Measurements from ENCODE around the gene GZMM. TPM values are rescaled to one million over a fixed set of nuclear protein-coding genes. Genes with fewer than 3 reads are reported as not detected.
A peak's percentile ranks its signal among the peaks of the same experiment; 100 is the strongest.

The GZMM gene
- total and polyA plus RNA-seq, 2 experiments from 2014 or later, result not detected

GRCh38 chr19:566844-567243 lies 23.0 kb downstream of the GZMM start:
- 73 to 80% methylated on average over 13 to 16 of the region's 16 CpGs for WGBS, 2 experiments (ENCODE audit: low coverage in 1 of 2, low lambda C conversion rate in 2 of 2, missing lambda C conversion rate in 2 of 2)
- no peak for TF ChIP-seq EZH2 (IDR thresholded peaks at IDR 0.05; ENCODE audit: insufficient read depth, poor library complexity, severe bottlenecking)
- no peak for TF ChIP-seq EZH2phosphoT487 (IDR thresholded peaks at IDR 0.05; ENCODE audit: insufficient read depth, low read depth)
- no peaks in the 10 kb centered on the region for H3K79me2 ChIP-seq (ENCODE audit: insufficient read depth)
- no peaks in the 10 kb centered on the region for H4K20me1 ChIP-seq (ENCODE audit: insufficient read depth)
- no peak overlapping the region for H3K4me3 ChIP-seq
- H3K27ac ChIP-seq, result no peak overlapping the region
- H2AFZ ChIP-seq, result no peak overlapping the region
- H3K4me1 ChIP-seq (ENCODE audit: insufficient read depth), result 0 out of 2 replicates have a peak, but pooled peaks cover 3% of the 10 kb centered on the region
- H3K9me2 ChIP-seq (ENCODE audit: insufficient read depth), result no peaks in the 10 kb centered on the region
- no peak overlapping the region for H3K9ac ChIP-seq
- no peaks in the 10 kb centered on the region for H3K36me3 ChIP-seq (ENCODE audit: low read depth)
- H3K9me3 ChIP-seq (ENCODE audit: low read depth), result no peaks in the 10 kb centered on the region
- in situ Hi-C loops (cut with MboI), result no loop called here
- no peaks in the 10 kb centered on the region for H3K27me3 ChIP-seq (replicated peaks; ENCODE audit: insufficient read depth)
- DNase-seq, result no peak
- no peak overlapping the region for H3K4me2 ChIP-seq (ENCODE audit: unreplicated experiment)
- peaks cover 4% of the 10 kb centered on the region; the same call in 1 of the 2 replicates for H3F3A ChIP-seq (ENCODE audit: insufficient read depth)

GRCh38 chr19:567296-567900 lies 23.5 kb downstream of the GZMM start:
- DNase-seq, result no peak
- no peak overlapping the region for H3K27ac ChIP-seq
- TF ChIP-seq EZH2phosphoT487 (IDR thresholded peaks at IDR 0.05; ENCODE audit: insufficient read depth, low read depth), result no peak
- TF ChIP-seq EZH2 (IDR thresholded peaks at IDR 0.05; ENCODE audit: insufficient read depth, poor library complexity, severe bottlenecking), result no peak
- no peak overlapping the region for H3K4me3 ChIP-seq
- no peaks in the 10 kb centered on the region for H3K79me2 ChIP-seq (ENCODE audit: insufficient read depth)
- H3K4me1 ChIP-seq (ENCODE audit: insufficient read depth), result 0 out of 2 replicates have a peak, but pooled peaks cover 3% of the 10 kb centered on the region
- no peaks in the 10 kb centered on the region for H3K9me2 ChIP-seq (ENCODE audit: insufficient read depth)
- no peaks in the 10 kb centered on the region for H4K20me1 ChIP-seq (ENCODE audit: insufficient read depth)
- H2AFZ ChIP-seq, result no peak overlapping the region
- WGBS, 2 experiments (ENCODE audit: low coverage in 1 of 2, low lambda C conversion rate in 2 of 2, missing lambda C conversion rate in 2 of 2), result 87 to 88% methylated on average over 21 to 22 of the region's 22 CpGs
- no peak overlapping the region for H3K9ac ChIP-seq
- no peaks in the 10 kb centered on the region for H3K9me3 ChIP-seq (ENCODE audit: low read depth)
- peaks cover 4% of the 10 kb centered on the region; the same call in 1 of the 2 replicates for H3F3A ChIP-seq (ENCODE audit: insufficient read depth)
- H3K36me3 ChIP-seq (ENCODE audit: low read depth), result no peaks in the 10 kb centered on the region
- no peak overlapping the region for H3K4me2 ChIP-seq (ENCODE audit: unreplicated experiment)
- in situ Hi-C loops (cut with MboI), result no loop called here
- no peaks in the 10 kb centered on the region for H3K27me3 ChIP-seq (replicated peaks; ENCODE audit: insufficient read depth)

- Histone ChIP-seq H3K4me1 (ENCODE audit: insufficient read depth) (peaks cover 15% of the 10 kb centered on the region), H3K27me3 (replicated peaks; ENCODE audit: insufficient read depth) (no peaks in the 10 kb centered on the region), H2AFZ (no peak overlapping the region), H3K9me3 (ENCODE audit: low read depth) (no peaks in the 10 kb centered on the region), H3K79me2 (ENCODE audit: insufficient read depth) (peaks cover 29% of the 10 kb centered on the region), H3K9me2 (ENCODE audit: insufficient read depth) (no peaks in the 10 kb centered on the region), H3K4me2 (ENCODE audit: unreplicated experiment) (no peak overlapping the region), H3F3A (ENCODE audit: insufficient read depth) (peaks cover 4% of the 10 kb centered on the region; the same call in 1 of the 2 replicates), H3K36me3 (ENCODE audit: low read depth) (no peaks in the 10 kb centered on the region), H3K27ac (no peak overlapping the region), H3K9ac (no peak overlapping the region), H4K20me1 (ENCODE audit: insufficient read depth) (no peaks in the 10 kb centered on the region), H3K4me3 (no peak overlapping the region)
- DNase-seq, result no peak
- in situ Hi-C loops (cut with MboI), result no loop called here
- 64 to 72% methylated on average over 15 to 22 of the region's 25 CpGs for WGBS, 2 experiments (ENCODE audit: low coverage in 1 of 2, low lambda C conversion rate in 2 of 2, missing lambda C conversion rate in 2 of 2)
- TF ChIP-seq EZH2phosphoT487 (IDR thresholded peaks at IDR 0.05; ENCODE audit: insufficient read depth, low read depth) (no peak), EZH2 (IDR thresholded peaks at IDR 0.05; ENCODE audit: insufficient read depth, poor library complexity, severe bottlenecking) (no peak)
These were observed 26.4 kb downstream of the GZMM start for GRCh38 chr19:570251-570686.

- Histone ChIP-seq H3K9me2 (ENCODE audit: insufficient read depth) (no peaks in the 10 kb centered on the region), H3K4me2 (ENCODE audit: unreplicated experiment) (peak overlapping the region; percentile 98), H3K9me3 (ENCODE audit: low read depth) (no peaks in the 10 kb centered on the region), H3K9ac (peak overlapping the region; percentile 74), H3F3A (ENCODE audit: insufficient read depth) (peaks cover 4% of the 10 kb centered on the region; the same call in 1 of the 2 replicates), H3K27me3 (replicated peaks; ENCODE audit: insufficient read depth) (no peaks in the 10 kb centered on the region), H3K27ac (peak overlapping the region; percentile 75), H2AFZ (peak overlapping the region; percentile 88), H3K4me1 (ENCODE audit: insufficient read depth) (peaks cover 22% of the 10 kb centered on the region), H3K4me3 (peak overlapping the region; percentile 94), H3K36me3 (ENCODE audit: low read depth) (no peaks in the 10 kb centered on the region), H3K79me2 (ENCODE audit: insufficient read depth) (peaks cover 35% of the 10 kb centered on the region), H4K20me1 (ENCODE audit: insufficient read depth) (no peaks in the 10 kb centered on the region)
- WGBS, 2 experiments (ENCODE audit: low coverage in 1 of 2, low lambda C conversion rate in 2 of 2, missing lambda C conversion rate in 2 of 2), result 5% methylated on average over 42 to 45 of the region's 45 CpGs
- no peak for TF ChIP-seq EZH2phosphoT487 (IDR thresholded peaks at IDR 0.05; ENCODE audit: insufficient read depth, low read depth)
- TF ChIP-seq EZH2 (IDR thresholded peaks at IDR 0.05; ENCODE audit: insufficient read depth, poor library complexity, severe bottlenecking), result no peak
- peak; percentile 59 for DNase-seq
- in situ Hi-C loops (cut with MboI), result no loop called here
These were observed 27.2 kb downstream of the GZMM start for GRCh38 chr19:570937-571565.
